SK-N-MC (cell line): Measurements from ENCODE around the gene RASSF8.

ENCODE experiments used
- DNase-seq: peaks from one replicate; pipeline ENCODE4 v3.0.0-alpha.2; 2011; ENCODE audit warnings: low read depth, low spot score
- H3K27ac ChIP-seq: fragments of 200-600 bp; sonication (generic); 2 replicates; pipeline ENCODE4 v1.5.1; 2016; ENCODE audit warnings: mixed run types
- H3K36me3 ChIP-seq: fragments of 200-600 bp; sonication (generic); 2 replicates; pipeline ENCODE4 v1.6.1; 2017; ENCODE audit warnings: antibody characterized with exemption, low read length, mixed read lengths; ENCODE audit not compliant: insufficient read depth
- H3K4me3 ChIP-seq: fragments of 200-600 bp; sonication (generic); 2 replicates; pipeline ENCODE4 v1.5.1; 2016
- H3K9ac ChIP-seq: fragments of 200-600 bp; sonication (generic); 2 replicates; pipeline ENCODE4 v1.8.0; 2017; ENCODE audit warnings: mixed run types, mixed read lengths; ENCODE audit not compliant: insufficient read length
- H3K9me3 ChIP-seq: fragments of 200-600 bp; sonication (generic); 2 replicates; pipeline ENCODE4 v1.6.1; 2017; ENCODE audit warnings: low read depth, mild to moderate bottlenecking, antibody characterized with exemption, low read length, moderate library complexity, mixed read lengths
- EZH2 ChIP-seq: fragments of 200-600 bp; sonication (generic); IDR thresholded peaks from one replicate; pipeline ENCODE4 v1.6.1; 2017; ENCODE audit warnings: antibody characterized with exemption
- FOXP2 ChIP-seq: optimal IDR thresholded peaks from 2 replicates; pipeline ENCODE3; 2011; ENCODE audit warnings: mild to moderate bottlenecking, moderate library complexity; ENCODE audit not compliant: insufficient read depth; ENCODE audit errors: extremely low read length, control extremely low read depth
- POLR2AphosphoS5 ChIP-seq: IDR thresholded peaks from 2 replicates; pipeline ENCODE4 v1.6.1; 2012; ENCODE audit warnings: mild to moderate bottlenecking, low read depth, low read length, borderline replicate concordance

Gene RASSF8

DNA sequence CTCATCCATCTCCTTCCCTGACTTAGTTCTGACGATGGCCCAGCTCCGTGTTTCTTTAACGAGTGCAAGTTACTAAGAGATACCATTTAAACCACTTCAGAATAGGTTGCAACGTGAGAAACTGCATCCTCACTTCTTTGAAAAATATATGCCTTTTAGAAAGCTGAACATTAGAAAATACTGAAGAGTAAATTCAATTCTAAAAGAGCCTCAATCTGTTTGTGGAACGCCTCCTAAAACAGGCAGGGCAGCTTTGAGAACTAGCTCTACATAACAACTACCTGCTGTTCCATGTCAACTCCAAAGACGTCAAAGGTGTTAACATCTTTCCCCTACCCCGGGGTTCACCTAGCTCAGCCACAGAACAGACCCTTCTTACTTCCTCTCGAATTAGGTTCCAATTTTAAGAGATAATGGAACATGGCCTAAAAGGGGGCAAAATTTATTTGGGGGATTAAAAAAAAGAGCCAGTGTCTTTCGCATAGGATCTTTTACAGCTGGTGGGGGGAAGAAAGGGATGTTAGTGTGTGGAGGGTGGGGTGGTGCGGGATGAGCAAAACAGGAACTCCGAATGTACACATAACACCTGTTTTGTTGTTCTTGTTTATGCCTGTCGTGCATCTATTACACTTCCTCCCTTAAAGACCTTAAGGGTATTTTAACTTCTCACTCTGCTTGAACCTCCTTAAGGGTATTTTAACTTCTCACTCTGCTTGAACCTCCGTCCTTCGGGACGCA lies 163.0 kb downstream of the RASSF8 start:
- TF ChIP-seq EZH2 (no peak), FOXP2 (no peak), POLR2AphosphoS5 (no peak)
- H3K36me3 ChIP-seq = no peaks in the 10 kb centered on the region
- DNase-seq = no peak
- no peak overlapping the region for H3K27ac ChIP-seq
- H3K9me3 ChIP-seq = no peaks in the 10 kb centered on the region
- H3K9ac ChIP-seq = no peak overlapping the region
- peak overlapping the region; percentile 81 for H3K4me3 ChIP-seq

DNA sequence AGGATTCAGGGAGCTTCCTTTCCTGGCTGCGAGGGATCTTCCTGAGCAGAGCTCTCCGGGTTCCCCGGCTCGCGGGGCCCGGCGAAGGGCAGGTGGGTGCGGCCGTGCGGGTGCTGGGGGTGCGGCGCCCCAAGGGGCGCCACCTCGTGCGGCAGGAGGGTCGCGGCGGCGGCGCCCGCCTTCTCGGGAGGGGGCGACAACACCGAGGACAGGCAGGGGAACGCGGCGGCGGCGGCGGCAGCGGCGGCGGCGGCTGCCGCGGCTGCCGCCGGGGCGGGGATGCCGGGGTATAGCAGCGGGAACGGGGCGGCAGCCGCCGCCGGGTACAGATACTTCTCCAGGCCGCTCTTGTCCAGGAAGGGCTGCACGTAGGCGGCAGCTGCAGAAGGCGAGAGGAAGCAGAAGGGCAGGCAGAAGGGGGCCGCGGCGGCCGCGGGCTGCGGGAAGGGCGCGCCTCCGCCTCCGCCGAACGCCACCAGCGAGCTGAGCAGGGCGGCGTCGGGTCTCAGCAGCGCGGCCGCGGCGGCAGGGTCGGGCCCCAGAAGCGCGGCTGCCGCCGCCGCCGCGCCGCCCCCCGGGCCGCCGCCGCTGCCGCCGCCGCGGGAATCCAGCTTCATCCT lies 163.7 kb downstream of the RASSF8 start:
- no peak for TF ChIP-seq EZH2
- TF ChIP-seq POLR2AphosphoS5 = no peak
- no peak for TF ChIP-seq FOXP2
- Histone ChIP-seq H3K4me3 (peak overlapping the region; percentile 81), H3K27ac (no peak overlapping the region), H3K9me3 (no peaks in the 10 kb centered on the region), H3K9ac (no peak overlapping the region), H3K36me3 (no peaks in the 10 kb centered on the region)
- no peak for DNase-seq

DNA sequence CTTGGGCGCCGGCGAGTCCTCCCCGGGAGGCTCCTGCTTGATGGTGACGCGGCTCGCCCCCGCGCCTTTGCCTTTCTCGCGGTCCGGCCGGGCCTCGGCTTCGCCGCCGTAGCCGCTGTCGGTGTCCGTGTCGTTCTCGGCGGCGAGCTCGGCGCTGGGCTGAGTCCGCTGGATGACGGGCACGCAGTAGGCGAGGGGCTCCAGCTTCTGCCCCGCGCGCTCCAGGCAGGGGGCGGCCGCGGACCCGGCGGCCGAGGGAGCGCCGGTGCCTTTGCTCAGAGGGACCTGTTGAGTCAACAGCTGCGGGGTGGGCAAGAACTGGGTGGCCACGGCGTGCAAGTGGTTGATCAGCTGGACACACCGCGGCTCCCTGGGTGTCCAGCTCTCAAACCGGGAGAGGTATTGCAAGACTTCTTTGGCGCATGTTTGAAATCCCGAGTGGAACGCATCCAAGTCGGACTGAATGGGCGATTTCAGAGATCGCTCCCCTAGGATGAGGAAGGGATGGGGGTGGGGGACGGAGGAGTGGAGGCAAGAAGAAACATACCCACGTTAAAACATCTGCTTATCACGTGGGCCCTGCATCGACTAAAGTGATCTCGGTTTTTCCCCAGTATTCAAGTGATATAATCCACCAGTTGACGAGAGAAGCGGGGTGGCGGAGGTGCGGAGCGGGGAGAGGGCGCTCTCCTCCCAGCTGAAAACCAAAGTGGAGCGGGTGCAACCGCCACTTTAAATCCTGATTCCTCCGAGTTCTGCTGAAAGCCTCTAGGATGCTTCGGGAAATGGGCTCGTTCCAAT lies 164.4 kb downstream of the RASSF8 start:
- H3K27ac ChIP-seq = no peak overlapping the region
- H3K4me3 ChIP-seq = peak overlapping the region; percentile 81
- H3K9me3 ChIP-seq = no peaks in the 10 kb centered on the region
- no peaks in the 10 kb centered on the region for H3K36me3 ChIP-seq
- no peak for DNase-seq
- H3K9ac ChIP-seq = no peak overlapping the region
- TF ChIP-seq EZH2 (peak; percentile 35), POLR2AphosphoS5 (no peak)

DNA sequence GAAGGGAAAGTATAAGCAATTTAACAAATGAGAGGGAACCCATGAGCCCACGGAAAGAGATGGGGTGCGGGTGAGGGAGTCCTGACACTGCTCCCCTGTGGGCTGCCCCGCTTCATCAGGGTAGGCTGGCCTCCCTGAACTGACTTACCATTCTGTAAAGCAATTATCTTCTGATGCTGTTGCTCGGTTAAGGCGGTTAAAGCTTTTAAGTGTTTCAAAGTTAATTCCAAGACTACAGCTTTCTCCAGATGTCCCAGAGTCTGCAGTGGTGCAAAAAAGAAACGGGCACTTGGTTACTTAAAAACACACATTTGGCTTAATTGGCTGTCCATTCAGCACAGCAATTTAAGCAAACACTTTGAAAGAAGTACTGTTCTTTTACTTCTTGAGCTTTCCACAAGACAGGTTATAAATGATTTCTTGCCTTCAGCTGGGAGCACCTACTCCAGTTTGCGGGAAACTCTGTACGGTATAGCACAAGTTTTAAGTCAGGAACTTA lies 165.0 kb downstream of the RASSF8 start:
- TF ChIP-seq EZH2 (no peak), FOXP2 (no peak)
- no peaks in the 10 kb centered on the region for H3K9me3 ChIP-seq
- no peak overlapping the region for H3K9ac ChIP-seq
- no peak for DNase-seq
- H3K27ac ChIP-seq = no peak overlapping the region
- peak overlapping the region; percentile 81 for H3K4me3 ChIP-seq
- H3K36me3 ChIP-seq = no peaks in the 10 kb centered on the region

DNA sequence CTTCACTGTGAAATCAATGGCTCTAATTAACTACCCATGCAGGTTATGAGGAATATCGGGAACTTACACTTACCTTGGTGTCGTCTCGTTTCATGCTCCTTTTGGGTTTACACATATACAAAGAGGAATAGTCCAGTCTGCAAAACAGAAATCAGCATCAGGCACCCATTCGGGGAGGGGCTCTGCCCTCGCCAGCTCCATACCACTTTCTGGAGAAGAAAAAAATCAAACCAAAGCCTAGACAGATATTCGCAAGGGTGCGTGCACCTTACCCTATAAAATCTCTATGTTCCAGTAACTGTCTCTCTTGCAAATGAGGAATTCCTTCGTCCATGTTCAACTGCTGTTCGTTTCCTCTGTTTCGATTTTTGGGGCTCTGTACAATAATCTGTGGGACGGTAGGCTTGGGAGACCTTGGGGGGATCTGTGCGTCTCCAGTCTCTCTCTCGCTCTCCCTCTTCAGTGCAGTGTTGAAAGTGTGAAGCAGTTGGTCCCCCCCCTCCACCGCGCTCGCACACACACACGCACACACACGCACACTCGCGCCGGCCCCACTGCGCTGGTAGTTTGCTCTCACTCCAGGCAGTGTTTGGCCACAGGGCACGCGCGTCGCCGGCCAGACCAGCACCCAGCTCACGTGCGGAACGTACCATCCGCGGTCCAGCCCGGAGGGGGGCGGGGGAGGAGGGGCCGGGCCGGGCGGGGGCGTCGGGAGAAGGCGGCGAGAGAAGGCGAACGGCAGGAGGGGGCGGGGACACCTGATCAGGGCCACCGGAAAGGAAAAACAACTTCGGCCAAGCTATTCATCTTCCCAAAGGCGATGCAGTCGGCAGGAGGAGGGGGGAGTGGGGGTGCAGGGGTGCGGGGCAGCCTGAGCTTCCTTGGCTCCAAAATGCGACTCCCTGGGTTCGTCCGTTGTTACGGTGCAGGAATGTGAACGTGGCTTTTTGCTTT lies 166.2 kb downstream of the RASSF8 start, which contains the start of gene BHLHE41:
BHLHE41 (minus strand) TSS at position 592 of the 954 bp plus-strand sequence; CDS start at position 334, 258 bp downstream.
- Histone ChIP-seq H3K9ac (no peak within 1 kb of the TSS), H3K9me3 (no peaks in the 10 kb centered on the region), H3K4me3 (peak within 1 kb of the TSS; percentile 85), H3K27ac (no peak within 1 kb of the TSS), H3K36me3 (no peaks in the 10 kb centered on the region)
- TF ChIP-seq FOXP2 (no peak), EZH2 (peak; percentile 90)
- no peak for DNase-seq

DNA sequence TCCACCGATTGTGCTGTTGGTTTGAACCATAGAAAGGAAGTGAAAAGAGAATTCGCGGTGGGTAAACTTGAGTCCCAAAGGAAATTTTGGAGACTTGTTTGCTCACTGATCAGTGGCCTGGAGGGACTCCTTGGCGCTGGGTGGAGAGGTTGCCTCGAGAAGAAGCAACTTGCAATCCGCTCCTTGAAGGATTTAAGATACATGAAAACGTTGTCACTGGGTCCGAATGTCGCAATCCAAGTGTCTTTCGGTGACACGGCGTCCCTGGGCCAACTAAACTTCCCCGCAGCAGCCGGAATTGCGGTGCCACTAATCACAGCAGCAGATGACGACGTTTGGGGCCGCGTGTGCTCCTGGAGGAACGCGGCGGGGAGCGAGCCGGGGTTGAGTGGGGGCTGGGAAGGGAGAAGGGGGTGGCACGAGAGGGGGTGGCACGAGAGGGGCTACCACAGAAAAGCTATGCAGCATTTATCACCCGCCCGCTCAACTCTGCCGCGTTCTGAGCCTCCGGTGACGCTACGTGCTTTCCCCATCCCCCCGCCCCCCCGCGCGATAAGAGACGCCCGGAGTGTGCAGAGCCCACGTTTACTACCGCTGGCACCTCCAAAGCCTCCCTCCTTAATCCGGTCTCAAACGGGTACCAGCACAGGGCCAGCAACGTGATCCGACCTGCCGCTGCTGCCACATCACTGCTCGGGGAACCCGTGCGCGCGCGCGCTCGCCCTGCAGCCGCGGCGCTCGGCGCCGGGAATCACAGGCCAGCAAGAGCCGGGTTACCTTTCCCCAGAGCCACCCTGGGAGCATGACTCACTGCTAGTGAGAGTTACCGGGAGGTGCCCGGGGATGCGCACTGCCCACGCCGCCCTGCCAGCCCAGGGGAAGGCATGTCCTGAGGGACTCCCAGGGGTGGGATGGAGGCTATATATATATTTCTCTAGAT lies 167.2 kb downstream of the RASSF8 start:
- Histone ChIP-seq H3K9me3 (no peaks in the 10 kb centered on the region), H3K9ac (no peak overlapping the region), H3K4me3 (peak overlapping the region; percentile 85), H3K36me3 (no peaks in the 10 kb centered on the region), H3K27ac (no peak overlapping the region)
- DNase-seq = no peak
- TF ChIP-seq FOXP2 (no peak), POLR2AphosphoS5 (no peak), EZH2 (no peak)
